Measurements from ENCODE around the gene EIF4ENIF1. TPM values are rescaled to one million over a fixed set of nuclear protein-coding genes. Genes with fewer than 3 reads are reported as not detected.

The EIF4ENIF1 gene
- total and polyA plus RNA-seq, 2 experiments from 2014 or later = 10.8 to 13.4 TPM

DNA sequence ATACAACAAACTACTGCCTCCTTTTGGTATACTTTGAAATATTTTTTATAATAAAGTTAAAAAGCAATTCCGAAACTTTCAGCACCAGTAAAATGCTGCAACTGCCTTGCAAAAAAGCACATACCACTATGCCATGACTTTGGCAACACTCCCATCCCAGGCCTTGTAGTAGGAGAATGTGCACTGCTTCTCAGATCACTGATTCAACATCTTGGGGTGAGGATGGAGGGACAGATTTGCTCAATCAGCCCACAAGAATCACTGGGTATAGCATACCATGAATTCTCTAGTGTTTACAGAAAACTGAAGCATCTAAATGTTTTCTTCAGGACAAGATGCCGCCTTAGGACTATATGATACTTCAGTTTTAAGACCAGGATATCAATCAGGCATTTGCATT lies 14.9 kb downstream of the EIF4ENIF1 start:
- no peaks in the 10 kb centered on the region for H3K27me3 ChIP-seq (ENCODE audit: insufficient read depth)
- H3K27ac ChIP-seq (ENCODE audit: low read depth) = no peak overlapping the region
- Mint-ChIP-seq H3K36me3 (ENCODE audit: low read depth) (peaks cover 25% of the 10 kb centered on the region; the same call in 2 of the 3 replicates), H3K9me3 (no peaks in the 10 kb centered on the region), H3K4me1 (no peaks in the 10 kb centered on the region), H3K27me3 (ENCODE audit: insufficient read depth, low read depth, poor library complexity) (no peaks in the 10 kb centered on the region), H3K27ac (no peak overlapping the region), H3K4me3 (no peak overlapping the region)
- H3K79me2 ChIP-seq (replicated peaks; ENCODE audit: insufficient read depth) = peaks cover 39% of the 10 kb centered on the region
- no peak overlapping the region for H3K4me3 ChIP-seq
- peaks cover 37% of the 10 kb centered on the region for H4K20me1 ChIP-seq (replicated peaks; ENCODE audit: insufficient read depth)
- H3F3A ChIP-seq (replicated peaks; ENCODE audit: low read depth) = no peaks in the 10 kb centered on the region
- DNase-seq (ENCODE audit: low spot score) = no peak
- H3K4me2 ChIP-seq = no peak overlapping the region
- TF ChIP-seq EZH2 (IDR thresholded peaks at IDR 0.05; ENCODE audit: low read depth, unreplicated experiment) = no peak
- TF ChIP-seq EZH2phosphoT487 (IDR thresholded peaks at IDR 0.05; ENCODE audit: unreplicated experiment) = no peak
- TF ChIP-seq, protein P1, sequence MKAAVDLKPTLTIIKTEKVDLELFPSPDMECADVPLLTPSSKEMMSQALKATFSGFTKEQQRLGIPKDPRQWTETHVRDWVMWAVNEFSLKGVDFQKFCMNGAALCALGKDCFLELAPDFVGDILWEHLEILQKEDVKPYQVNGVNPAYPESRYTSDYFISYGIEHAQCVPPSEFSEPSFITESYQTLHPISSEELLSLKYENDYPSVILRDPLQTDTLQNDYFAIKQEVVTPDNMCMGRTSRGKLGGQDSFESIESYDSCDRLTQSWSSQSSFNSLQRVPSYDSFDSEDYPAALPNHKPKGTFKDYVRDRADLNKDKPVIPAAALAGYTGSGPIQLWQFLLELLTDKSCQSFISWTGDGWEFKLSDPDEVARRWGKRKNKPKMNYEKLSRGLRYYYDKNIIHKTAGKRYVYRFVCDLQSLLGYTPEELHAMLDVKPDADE (IDR thresholded peaks at IDR 0.05) = no peak
- no peak for TF ChIP-seq STAT1 (IDR thresholded peaks at IDR 0.05; ENCODE audit: unreplicated experiment)
- TF ChIP-seq JUNB (IDR thresholded peaks at IDR 0.05; ENCODE audit: unreplicated experiment) = no peak
- TF ChIP-seq, protein P2, sequence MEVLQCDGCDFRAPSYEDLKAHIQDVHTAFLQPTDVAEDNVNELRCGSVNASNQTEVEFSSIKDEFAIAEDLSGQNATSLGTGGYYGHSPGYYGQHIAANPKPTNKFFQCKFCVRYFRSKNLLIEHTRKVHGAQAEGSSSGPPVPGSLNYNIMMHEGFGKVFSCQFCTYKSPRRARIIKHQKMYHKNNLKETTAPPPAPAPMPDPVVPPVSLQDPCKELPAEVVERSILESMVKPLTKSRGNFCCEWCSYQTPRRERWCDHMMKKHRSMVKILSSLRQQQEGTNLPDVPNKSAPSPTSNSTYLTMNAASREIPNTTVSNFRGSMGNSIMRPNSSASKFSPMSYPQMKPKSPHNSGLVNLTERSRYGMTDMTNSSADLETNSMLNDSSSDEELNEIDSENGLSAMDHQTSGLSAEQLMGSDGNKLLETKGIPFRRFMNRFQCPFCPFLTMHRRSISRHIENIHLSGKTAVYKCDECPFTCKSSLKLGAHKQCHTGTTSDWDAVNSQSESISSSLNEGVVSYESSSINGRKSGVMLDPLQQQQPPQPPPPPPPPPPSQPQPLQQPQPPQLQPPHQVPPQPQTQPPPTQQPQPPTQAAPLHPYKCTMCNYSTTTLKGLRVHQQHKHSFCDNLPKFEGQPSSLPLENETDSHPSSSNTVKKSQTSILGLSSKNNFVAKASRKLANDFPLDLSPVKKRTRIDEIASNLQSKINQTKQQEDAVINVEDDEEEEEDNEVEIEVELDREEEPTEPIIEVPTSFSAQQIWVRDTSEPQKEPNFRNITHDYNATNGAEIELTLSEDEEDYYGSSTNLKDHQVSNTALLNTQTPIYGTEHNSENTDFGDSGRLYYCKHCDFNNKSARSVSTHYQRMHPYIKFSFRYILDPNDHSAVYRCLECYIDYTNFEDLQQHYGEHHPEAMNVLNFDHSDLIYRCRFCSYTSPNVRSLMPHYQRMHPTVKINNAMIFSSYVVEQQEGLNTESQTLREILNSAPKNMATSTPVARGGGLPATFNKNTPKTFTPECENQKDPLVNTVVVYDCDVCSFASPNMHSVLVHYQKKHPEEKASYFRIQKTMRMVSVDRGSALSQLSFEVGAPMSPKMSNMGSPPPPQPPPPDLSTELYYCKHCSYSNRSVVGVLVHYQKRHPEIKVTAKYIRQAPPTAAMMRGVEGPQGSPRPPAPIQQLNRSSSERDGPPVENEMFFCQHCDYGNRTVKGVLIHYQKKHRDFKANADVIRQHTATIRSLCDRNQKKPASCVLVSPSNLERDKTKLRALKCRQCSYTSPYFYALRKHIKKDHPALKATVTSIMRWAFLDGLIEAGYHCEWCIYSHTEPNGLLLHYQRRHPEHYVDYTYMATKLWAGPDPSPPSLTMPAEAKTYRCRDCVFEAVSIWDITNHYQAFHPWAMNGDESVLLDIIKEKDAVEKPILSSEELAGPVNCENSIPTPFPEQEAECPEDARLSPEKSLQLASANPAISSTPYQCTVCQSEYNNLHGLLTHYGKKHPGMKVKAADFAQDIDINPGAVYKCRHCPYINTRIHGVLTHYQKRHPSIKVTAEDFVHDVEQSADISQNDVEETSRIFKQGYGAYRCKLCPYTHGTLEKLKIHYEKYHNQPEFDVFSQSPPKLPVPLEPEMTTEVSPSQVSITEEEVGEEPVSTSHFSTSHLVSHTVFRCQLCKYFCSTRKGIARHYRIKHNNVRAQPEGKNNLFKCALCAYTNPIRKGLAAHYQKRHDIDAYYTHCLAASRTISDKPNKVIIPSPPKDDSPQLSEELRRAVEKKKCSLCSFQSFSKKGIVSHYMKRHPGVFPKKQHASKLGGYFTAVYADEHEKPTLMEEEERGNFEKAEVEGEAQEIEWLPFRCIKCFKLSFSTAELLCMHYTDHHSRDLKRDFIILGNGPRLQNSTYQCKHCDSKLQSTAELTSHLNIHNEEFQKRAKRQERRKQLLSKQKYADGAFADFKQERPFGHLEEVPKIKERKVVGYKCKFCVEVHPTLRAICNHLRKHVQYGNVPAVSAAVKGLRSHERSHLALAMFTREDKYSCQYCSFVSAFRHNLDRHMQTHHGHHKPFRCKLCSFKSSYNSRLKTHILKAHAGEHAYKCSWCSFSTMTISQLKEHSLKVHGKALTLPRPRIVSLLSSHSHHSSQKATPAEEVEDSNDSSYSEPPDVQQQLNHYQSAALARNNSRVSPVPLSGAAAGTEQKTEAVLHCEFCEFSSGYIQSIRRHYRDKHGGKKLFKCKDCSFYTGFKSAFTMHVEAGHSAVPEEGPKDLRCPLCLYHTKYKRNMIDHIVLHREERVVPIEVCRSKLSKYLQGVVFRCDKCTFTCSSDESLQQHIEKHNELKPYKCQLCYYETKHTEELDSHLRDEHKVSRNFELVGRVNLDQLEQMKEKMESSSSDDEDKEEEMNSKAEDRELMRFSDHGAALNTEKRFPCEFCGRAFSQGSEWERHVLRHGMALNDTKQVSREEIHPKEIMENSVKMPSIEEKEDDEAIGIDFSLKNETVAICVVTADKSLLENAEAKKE (CRISPR knock-in tag; IDR thresholded peaks at IDR 0.05) = no peak
- no peaks in the 10 kb centered on the region for H3K4me1 ChIP-seq (ENCODE audit: insufficient read depth)
- no peak overlapping the region for H2AFZ ChIP-seq
- H3K36me3 ChIP-seq (ENCODE audit: insufficient read depth) = no peaks in the 10 kb centered on the region
- H3K9me2 ChIP-seq (ENCODE audit: insufficient read depth) = no peaks in the 10 kb centered on the region
- no peak for ATAC-seq
